HepG2 (cell line): ENCODE data around the gene REEP3. TPM values are rescaled to one million over a fixed set of nuclear protein-coding genes. Genes with fewer than 3 reads are reported as not detected.

ENCODE experiments used
- ATAC-seq: fragments of 200-7000 bp; cut with Tn5 transposase; 3 replicates; pipeline ENCODE4 v1.9.1; 2020; ENCODE audit warnings: mild to moderate bottlenecking, moderate library complexity
- BruUV-seq: library from RNA; stranded (reverse); fragments of 400-500 nt; replicated peaks from 2 replicates; lab custom pipeline; 2021; lab: Mats Ljungman, UMichigan
- CTCF ChIA-PET: fragments of 300-600 bp; formaldehyde crosslinking; extraction: SDS; loops from one replicate; lab custom pipeline; 2021; ENCODE audit warnings: low total read pairs, inconsistent platforms, low intra/inter-chr PET ratio; lab: Yijun Ruan, JAX
- POLR2A ChIA-PET: fragments of 350-600 bp; sonication (Branson Sonifier 250); formaldehyde crosslinking; loops from one replicate; lab custom pipeline; 2020; ENCODE audit warnings: antibody characterized with exemption, inconsistent platforms; lab: Yijun Ruan, JAX
- DNase-seq: peaks from one replicate; pipeline ENCODE4 v3.0.0-alpha.2; 2015; ENCODE audit warnings: low spot score
- FAIRE-seq: peaks from 3 replicates; lab custom pipeline; 2011; peaks lifted over from hg19 to GRCh38; lab: Jason Lieb, UNC
- H2AFZ ChIP-seq: one replicate; pipeline ENCODE4 v1.6.1; 2011; ENCODE audit warnings: low read length, inconsistent platforms
- H3K27ac ChIP-seq: fragments of 300-600 bp; 3 replicates; pipeline ENCODE4 v1.8.0; 2011; ENCODE audit warnings: mixed run types, mild to moderate bottlenecking, mixed read lengths, low read length, inconsistent platforms; ENCODE audit not compliant: insufficient read depth; ENCODE audit errors: extremely low read length
- H3K27me3 ChIP-seq, 2 experiments: fragments of 200-600 bp in 1 of 2; 2 replicates in 1 of 2; 3 replicates in 1 of 2; pipeline versions ENCODE4 v1.6.0 to v1.8.0; 2011; ENCODE audit warnings: low read length in 2 of 2, mild to moderate bottlenecking in 2 of 2, moderate library complexity in 2 of 2, inconsistent platforms in 1 of 2; ENCODE audit not compliant: insufficient read depth in 2 of 2, control insufficient read depth in 1 of 2
- H3K36me3 ChIP-seq, 2 experiments: fragments of 200-600 bp in 1 of 2; replicated peaks in 1 of 2; 2 replicates in 1 of 2; 3 replicates in 1 of 2; pipeline versions ENCODE4 v1.5.1 to v1.8.0; 2011; ENCODE audit warnings: low read length in 2 of 2, inconsistent platforms in 1 of 2; ENCODE audit not compliant: insufficient read depth in 2 of 2, control insufficient read depth in 1 of 2
- H3K4me1 ChIP-seq: 2 replicates; pipeline ENCODE4 v1.5.1; 2012; ENCODE audit warnings: low read length, inconsistent platforms; ENCODE audit not compliant: insufficient read depth
- H3K4me2 ChIP-seq: 2 replicates; pipeline ENCODE4 v1.6.0; 2011; ENCODE audit warnings: low read depth, low read length, inconsistent platforms
- H3K4me3 ChIP-seq, 3 experiments: fragments of 200-600 bp in 1 of 3; sonication (generic), shearing (Covaris generic) in 1 of 3; replicated peaks in 1 of 3; 2 replicates each; pipeline ENCODE4 v1.5.1; 2011 to 2016; ENCODE audit warnings: low read length in 3 of 3, inconsistent platforms in 2 of 3, low read depth in 2 of 3, mild to moderate bottlenecking in 2 of 3, control low read depth in 1 of 3, mixed read lengths in 1 of 3; ENCODE audit not compliant: insufficient read depth in 1 of 3
- H3K79me2 ChIP-seq: one replicate; pipeline ENCODE4 v1.6.1; 2011; ENCODE audit warnings: low read length, inconsistent platforms; ENCODE audit not compliant: insufficient read depth
- H3K9ac ChIP-seq: 2 replicates; pipeline ENCODE4 v1.6.0; 2011; ENCODE audit warnings: mild to moderate bottlenecking, low read depth, low read length, inconsistent platforms; ENCODE audit not compliant: insufficient read depth
- H3K9me3 ChIP-seq: 2 replicates; pipeline ENCODE4 v1.5.1; 2012; ENCODE audit warnings: mild to moderate bottlenecking, low read length
- H4K20me1 ChIP-seq: 2 replicates; pipeline ENCODE4 v1.6.0; 2011; ENCODE audit warnings: inconsistent platforms, mild to moderate bottlenecking, low read length, moderate library complexity; ENCODE audit not compliant: insufficient read depth
- CHD4 ChIP-seq: fragments of 200-600 bp; sonication (generic); IDR thresholded peaks from 2 replicates; pipeline ENCODE4 v1.7.0; 2017; ENCODE audit warnings: mild to moderate bottlenecking, low read length, borderline replicate concordance
- HMGA1 ChIP-seq: sonication (generic); formaldehyde crosslinking; conservative IDR thresholded peaks from 2 replicates; pipeline ENCODE4 v1.4.0; 2020; ENCODE audit warnings: missing genetic modification reagents
- RBFOX2 ChIP-seq: fragments of 200-400 bp; formaldehyde crosslinking; IDR thresholded peaks from 2 replicates; pipeline ENCODE4 v1.6.1; 2017; ENCODE audit warnings: low read depth, mild to moderate bottlenecking, low read length
- REL ChIP-seq: sonication (generic); formaldehyde crosslinking; conservative IDR thresholded peaks from 2 replicates; pipeline ENCODE4 v1.8.0; 2022; ENCODE audit warnings: mild to moderate bottlenecking, missing genetic modification reagents, moderate library complexity
- ZBTB39 ChIP-seq: sonication (generic); formaldehyde crosslinking; IDR thresholded peaks from 2 replicates; pipeline ENCODE4 v1.5.0; 2020; ENCODE audit warnings: missing genetic modification reagents
- ZFAT ChIP-seq: sonication (generic); formaldehyde crosslinking; conservative IDR thresholded peaks from 2 replicates; pipeline ENCODE4 v1.8.1; 2023; ENCODE audit warnings: missing genetic modification reagents, inconsistent platforms
- ZNF30 ChIP-seq: sonication (generic); formaldehyde crosslinking; IDR thresholded peaks from 2 replicates; pipeline ENCODE4 v1.5.0; 2020; ENCODE audit warnings: mild to moderate bottlenecking, missing genetic modification reagents
- WGBS: methylation state at CpG from one replicate; pipeline ENCODE4 v1.1.6; 2017; ENCODE audit warnings: low lambda C conversion rate; 5-methylcytosine and 5-hydroxymethylcytosine counted together
- in situ Hi-C: cut with HindIII; loops from 2 replicates; pipeline ENCODE4 v1.10.0; 2017; ENCODE audit warnings: low pct_unique_long_range_greater_than_20kb; ENCODE audit not compliant: extremely low pct_ligation_motif_present
- intact Hi-C: fragments of 100-400 bp; cut with micrococcal nuclease; formaldehyde crosslinking; loops from one replicate; pipeline ENCODE4 v1.10.0; 2022; ENCODE audit not compliant: unreplicated experiment
- polyA plus RNA-seq, 8 experiments: library from polyadenylated mRNA; depleted of rRNA in 3 of 8; stranded (reverse) in 7 of 8; unstranded in 1 of 8; fragments of >200 nt; fragmentation: Illumina TruSeq in 4 of 8; extraction: Trizol in 4 of 8; gene quantifications; 2 replicates each; pipeline versions ENCODE4 v1.2.1 to v1.2.3, GENCODE V29; 2011 to 2016; ENCODE audit warnings: low read depth in 4 of 8, missing spikeins in 1 of 8, mixed read lengths in 1 of 8; ENCODE audit not compliant: insufficient read depth in 1 of 8
- total RNA-seq, 5 experiments: library from RNA; depleted of rRNA; stranded (reverse); fragments of >200 nt; fragmentation: Illumina TruSeq; extraction: Trizol; gene quantifications; 2 replicates each; pipeline ENCODE4 v1.2.3, GENCODE V29; 2016; ENCODE audit warnings: low read depth in 1 of 5

REEP3 gene
- total and polyA plus RNA-seq, 2 of the 13 experiments (the other 11 are each of a cell fraction or from before 2014, with no cell fraction given) = 7.1 to 31.4 TPM

DNA sequence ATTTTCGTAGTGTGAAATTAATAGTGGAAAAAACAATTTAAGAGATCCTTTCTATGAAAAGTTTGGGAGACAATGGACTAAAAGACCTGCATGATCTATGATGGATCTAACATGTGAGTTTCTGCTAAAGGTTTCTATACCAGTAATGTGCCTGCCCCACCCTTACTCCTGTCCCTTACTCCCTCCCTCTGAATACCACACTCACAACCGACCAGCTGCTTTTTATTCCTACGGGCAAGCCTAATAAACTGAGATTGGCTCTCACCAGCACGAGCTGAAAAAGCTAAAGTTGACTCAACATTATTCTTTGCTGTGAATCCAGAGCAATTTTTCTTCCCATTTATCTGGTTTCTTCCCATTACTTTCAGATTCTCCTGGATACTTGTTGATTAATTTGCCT, 17.8 kb upstream of the REEP3 start:
- TF ChIP-seq RBFOX2 (no peak), ZFAT (CRISPR knock-in tag) (no peak), HMGA1 (CRISPR knock-in tag) (no peak), ZBTB39 (CRISPR knock-in tag) (no peak), REL (CRISPR knock-in tag) (no peak), CHD4 (no peak), ZNF30 (CRISPR knock-in tag) (no peak)
- TF ChIP-seq, all 625 proteins: peak for 0
- no peaks in the 10 kb centered on the region for H3K9me3 ChIP-seq
- peaks cover 15% of the 10 kb centered on the region for H4K20me1 ChIP-seq
- no peak overlapping the region for H3K9ac ChIP-seq
- no peak for DNase-seq
- H3K27me3 ChIP-seq = no peaks in the 10 kb centered on the region
- no peak for FAIRE-seq
- H2AFZ ChIP-seq = no peak overlapping the region
- intact Hi-C loops (no loop called here), in situ Hi-C loops (no loop called here)
- ChIA-PET CTCF (no interaction called here), POLR2A (no interaction called here)
- H3K4me2 ChIP-seq = no peak overlapping the region
- 99% methylated on average over 4 of the region's 4 CpGs for WGBS
- H3K36me3 ChIP-seq = no peaks in the 10 kb centered on the region
- H3K27ac ChIP-seq = no peak overlapping the region
- H3K4me3 ChIP-seq = no peak overlapping the region
- ATAC-seq = no peak
- peaks cover 48% of the 10 kb centered on the region for H3K4me1 ChIP-seq
- H3K79me2 ChIP-seq = peaks cover 89% of the 10 kb centered on the region
- no TSS peak for BruUV-seq
